HepG2 (cell line): ENCODE results near the gene POLH. TPM values are rescaled to one million over a fixed set of nuclear protein-coding genes. Genes with fewer than 3 reads are reported as not detected.

ENCODE experiments used
- ADNP ChIP-seq: sonication (generic); formaldehyde crosslinking; IDR thresholded peaks from 2 replicates; pipeline ENCODE4 v1.4.0; 2020; ENCODE audit warnings: missing genetic modification reagents
- ATF7-NPFF ChIP-seq: sonication (generic); formaldehyde crosslinking; IDR thresholded peaks from 2 replicates; pipeline ENCODE4 v1.8.1; 2023; ENCODE audit warnings: mild to moderate bottlenecking, low read depth, missing genetic modification reagents, moderate library complexity
- CREM ChIP-seq, 2 experiments: sonication (generic) in 1 of 2; formaldehyde crosslinking in 1 of 2; IDR thresholded peaks; 2 replicates each; pipeline versions ENCODE4 v1.4.0 to v1.6.1; 2016 to 2020; ENCODE audit warnings: antibody characterized with exemption in 1 of 2, mild to moderate bottlenecking in 1 of 2, missing genetic modification reagents in 1 of 2
- FOSL1 ChIP-seq: sonication (generic); formaldehyde crosslinking; IDR thresholded peaks from 2 replicates; pipeline ENCODE4 v1.9.0; 2021; ENCODE audit warnings: missing genetic modification reagents, borderline replicate concordance
- ISX ChIP-seq: sonication (generic); formaldehyde crosslinking; conservative IDR thresholded peaks from 2 replicates; pipeline ENCODE4 v1.5.0; 2020; ENCODE audit warnings: missing genetic modification reagents
- JUNB ChIP-seq: sonication (generic); formaldehyde crosslinking; IDR thresholded peaks from 2 replicates; pipeline ENCODE4 v1.8.0; 2022; ENCODE audit warnings: missing genetic modification reagents, mild to moderate bottlenecking, borderline replicate concordance
- RFXANK ChIP-seq: IDR thresholded peaks from 2 replicates; pipeline ENCODE4 v1.6.1; 2016
- ZBTB20 ChIP-seq: sonication (generic); formaldehyde crosslinking; IDR thresholded peaks from 2 replicates; pipeline ENCODE4 v1.8.1; 2023; ENCODE audit warnings: missing genetic modification reagents, low read depth, mild to moderate bottlenecking, borderline replicate concordance
- ZNF142 ChIP-seq: sonication (generic); formaldehyde crosslinking; IDR thresholded peaks from 2 replicates; pipeline ENCODE4 v1.4.0; 2020; ENCODE audit warnings: missing genetic modification reagents
- ZNF34 ChIP-seq: sonication (generic); formaldehyde crosslinking; IDR thresholded peaks from 2 replicates; pipeline ENCODE4 v1.4.0; 2020; ENCODE audit warnings: mild to moderate bottlenecking, missing genetic modification reagents, borderline replicate concordance
- ZNF484 ChIP-seq: sonication (generic); formaldehyde crosslinking; IDR thresholded peaks from 2 replicates; pipeline ENCODE4 v1.5.1; 2020; ENCODE audit warnings: mild to moderate bottlenecking, low read depth, missing genetic modification reagents, borderline replicate concordance
- ZNF646 ChIP-seq: sonication (generic); formaldehyde crosslinking; IDR thresholded peaks from 2 replicates; pipeline ENCODE4 v1.9.0; 2021; ENCODE audit warnings: mild to moderate bottlenecking, missing genetic modification reagents
- ZNF780A ChIP-seq: sonication (generic); formaldehyde crosslinking; IDR thresholded peaks from 2 replicates; pipeline ENCODE4 v1.8.0; 2022; ENCODE audit warnings: mild to moderate bottlenecking, missing genetic modification reagents, moderate library complexity
- polyA plus RNA-seq, 8 experiments: library from polyadenylated mRNA; depleted of rRNA in 3 of 8; stranded (reverse) in 7 of 8; unstranded in 1 of 8; fragments of >200 nt; fragmentation: Illumina TruSeq in 4 of 8; extraction: Trizol in 4 of 8; gene quantifications; 2 replicates each; pipeline versions ENCODE4 v1.2.1 to v1.2.3, GENCODE V29; 2011 to 2016; ENCODE audit warnings: low read depth in 4 of 8, missing spikeins in 1 of 8, mixed read lengths in 1 of 8; ENCODE audit not compliant: insufficient read depth in 1 of 8
- total RNA-seq, 5 experiments: library from RNA; depleted of rRNA; stranded (reverse); fragments of >200 nt; fragmentation: Illumina TruSeq; extraction: Trizol; gene quantifications; 2 replicates each; pipeline ENCODE4 v1.2.3, GENCODE V29; 2016; ENCODE audit warnings: low read depth in 1 of 5
- TF ChIP-seq, protein P1 (sequence below): IDR thresholded peaks from 2 replicates; pipeline ENCODE4 v1.6.1; 2018; ENCODE audit warnings: missing genetic modification reagents, mild to moderate bottlenecking, missing compliant biosample characterization

The POLH gene
- total and polyA plus RNA-seq, 2 of the 13 experiments (the other 11 are each of a cell fraction or from before 2014, with no cell fraction given): 11.6 to 25.0 TPM

- TF ChIP-seq ZNF142 (peak; percentile 91), ZNF484 (CRISPR knock-in tag) (no peak), ZNF34 (CRISPR knock-in tag) (peak; percentile 91; the same call in 1 of the 2 replicates), ZBTB20 (CRISPR knock-in tag) (no peak; the same call in 1 of the 2 replicates), FOSL1 (CRISPR knock-in tag) (no peak), RFXANK (CRISPR knock-in tag) (peak; percentile 12; the same call in 1 of the 2 replicates), ADNP (0 out of 2 replicates have a peak, but pooled peaks have one; percentile 33), ATF7-NPFF (CRISPR knock-in tag) (peak; percentile 90), JUNB (CRISPR knock-in tag) (no peak), ISX (CRISPR knock-in tag) (no peak), ZNF780A (peak; percentile 92), CREM (IDR thresholded peaks at IDR 0.05) (no peak), CREM (CRISPR knock-in tag; IDR thresholded peaks at IDR 0.05) (no peak), ZNF646 (CRISPR knock-in tag) (no peak)
- TF ChIP-seq, protein P1, sequence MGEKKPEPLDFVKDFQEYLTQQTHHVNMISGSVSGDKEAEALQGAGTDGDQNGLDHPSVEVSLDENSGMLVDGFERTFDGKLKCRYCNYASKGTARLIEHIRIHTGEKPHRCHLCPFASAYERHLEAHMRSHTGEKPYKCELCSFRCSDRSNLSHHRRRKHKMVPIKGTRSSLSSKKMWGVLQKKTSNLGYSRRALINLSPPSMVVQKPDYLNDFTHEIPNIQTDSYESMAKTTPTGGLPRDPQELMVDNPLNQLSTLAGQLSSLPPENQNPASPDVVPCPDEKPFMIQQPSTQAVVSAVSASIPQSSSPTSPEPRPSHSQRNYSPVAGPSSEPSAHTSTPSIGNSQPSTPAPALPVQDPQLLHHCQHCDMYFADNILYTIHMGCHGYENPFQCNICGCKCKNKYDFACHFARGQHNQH (CRISPR knock-in tag): peak; percentile 81
These were observed at the start of gene POLH, which contains the start of gene XPO5 (continued) for GRCh38 chr6:43575772-43576551.
